Stimulated activated CD4-positive, alpha-beta T cell treated with anti-CD3 and anti-CD28 coated beads, TNF-alpha, amount 100 ng/mL, for 1 hour (primary cell): Measurements from ENCODE around the gene COMMD2.
A peak's percentile ranks its signal among the peaks of the same experiment; 100 is the strongest.

Source experiments
- DNase-seq, 3 donors: peaks; one replicate each; pipeline ENCODE4 v3.0.0-alpha.2; 2020; ENCODE audit warnings: low read depth in 3 of 3, low spot score in 1 of 3

The COMMD2 gene

GRCh38 chr3:149752051-149752787 lies at the start of gene COMMD2:
Gene COMMD2, minus strand, starts transcription at chr3:149752489. Its CDS starts 45 bp downstream, at chr3:149752444.
- DNase-seq, result peak; percentile 37 to 61 (median 41)

GRCh38 chr3:149801639-149802038 lies 49.4 kb upstream of the COMMD2 start:
- DNase-seq, result no peak

- DNase-seq, result no peak
Observed at GRCh38 chr3:149801195-149801594, 48.9 kb upstream of the COMMD2 start.

GRCh38 chr3:149800693-149801092 lies 48.4 kb upstream of the COMMD2 start:
- DNase-seq, result no peak

- no peak for DNase-seq
Observed at GRCh38 chr3:149796026-149796425, 43.7 kb upstream of the COMMD2 start.

GRCh38 chr3:149792452-149793270 lies 40.4 kb upstream of the COMMD2 start, which contains the start of gene ANKUB1:
Gene ANKUB1, minus strand, starts transcription at chr3:149792554. Its CDS starts 188 bp downstream, at chr3:149792366.
- no peak for DNase-seq

GRCh38 chr3:149790698-149791097 lies 38.4 kb upstream of the COMMD2 start:
- no peak for DNase-seq

GRCh38 chr3:149790268-149790667 lies 38.0 kb upstream of the COMMD2 start:
- no peak for DNase-seq

GRCh38 chr3:149784064-149784704 lies 31.9 kb upstream of the COMMD2 start:
- DNase-seq, result no peak

- no peak for DNase-seq
Observed at GRCh38 chr3:149783576-149783975, 31.3 kb upstream of the COMMD2 start.

- no peak for DNase-seq
Observed at GRCh38 chr3:149781741-149782140, 29.5 kb upstream of the COMMD2 start.

GRCh38 chr3:149781211-149781610 lies 28.9 kb upstream of the COMMD2 start:
- no peak for DNase-seq

GRCh38 chr3:149777414-149778214 lies 25.3 kb upstream of the COMMD2 start:
- no peak for DNase-seq

- DNase-seq, result no peak
Observed at GRCh38 chr3:149776170-149776569, 23.9 kb upstream of the COMMD2 start.

GRCh38 chr3:149772861-149773260 lies 20.6 kb upstream of the COMMD2 start:
- no peak for DNase-seq

- peak in 1 of 3 donors; percentile 5 for DNase-seq
Observed at GRCh38 chr3:149771652-149772271, 19.5 kb upstream of the COMMD2 start.

- no peak for DNase-seq
Observed at GRCh38 chr3:149770246-149770645, 18.0 kb upstream of the COMMD2 start.

GRCh38 chr3:149768704-149769103 lies 16.4 kb upstream of the COMMD2 start:
- DNase-seq, result no peak

- no peak for DNase-seq
Observed at GRCh38 chr3:149767720-149768119, 15.4 kb upstream of the COMMD2 start.

GRCh38 chr3:149765762-149766334 lies 13.6 kb upstream of the COMMD2 start:
- no peak for DNase-seq
